K562 (cell line): Measurements from ENCODE around the gene THAP9. TPM values are rescaled to one million over a fixed set of nuclear protein-coding genes. Genes with fewer than 3 reads are reported as not detected.

Source experiments
- ATAC-seq: fragments of 200-7000 bp; cut with Tn5 transposase; 3 replicates; pipeline ENCODE4 v1.9.1; 2020; ENCODE audit warnings: moderate library complexity
- BruUV-seq: library from RNA; stranded (reverse); fragments of 400-500 nt; replicated peaks from 2 replicates; lab custom pipeline; 2021; lab: Mats Ljungman, UMichigan
- CTCF ChIA-PET: fragments of 300-600 bp; formaldehyde crosslinking; extraction: SDS; loops from one replicate; lab custom pipeline; 2021; ENCODE audit warnings: low intra/inter-chr PET ratio; lab: Yijun Ruan, JAX
- POLR2A ChIA-PET: fragments of 300-600, 350-650 bp; sonication (Branson Sonifier 250); formaldehyde crosslinking; extraction: SDS; loops from one replicate; lab custom pipeline; 2021; ENCODE audit warnings: antibody characterized with exemption, inconsistent platforms; lab: Yijun Ruan, JAX
- DNase-seq, 4 experiments: peaks; one replicate each; pipeline versions ENCODE4 v3.0.0 to v3.0.0-alpha.2; 2011 to 2018; ENCODE audit warnings: low spot score in 3 of 4, mixed read lengths in 3 of 4; ENCODE audit errors: extremely low read depth in 1 of 4
- FAIRE-seq: peaks from 2 replicates; lab custom pipeline; 2011; peaks lifted over from hg19 to GRCh38; lab: Jason Lieb, UNC
- H2AFZ ChIP-seq: 2 replicates; pipeline ENCODE4 v1.6.0; 2011; ENCODE audit warnings: low read depth, low read length, control low read depth, inconsistent platforms
- H3K27ac ChIP-seq: fragments of 200-600 bp; 3 replicates; pipeline ENCODE4 v1.8.0; 2011; ENCODE audit warnings: low read depth, mild to moderate bottlenecking, control low read depth, inconsistent platforms, low read length, moderate library complexity, mixed read lengths; ENCODE audit errors: extremely low read depth
- H3K27me3 ChIP-seq, 2 experiments: fragments of 300-600 bp in 1 of 2; 2 replicates in 1 of 2; 3 replicates in 1 of 2; pipeline versions ENCODE4 v1.6.0 to v1.8.0; 2011; ENCODE audit warnings: inconsistent platforms in 2 of 2, low read length in 2 of 2, mild to moderate bottlenecking in 1 of 2, mixed read lengths in 1 of 2, moderate library complexity in 1 of 2; ENCODE audit not compliant: control insufficient read depth in 2 of 2, insufficient read depth in 2 of 2
- H3K36me3 ChIP-seq: fragments of 300-600 bp; 3 replicates; pipeline ENCODE4 v1.8.0; 2011; ENCODE audit warnings: mild to moderate bottlenecking, low read length, inconsistent platforms; ENCODE audit not compliant: control insufficient read depth, insufficient read depth
- H3K4me1 ChIP-seq, 2 experiments: fragments of 200-600 bp in 1 of 2; replicated peaks in 1 of 2; 2 replicates in 1 of 2; 3 replicates in 1 of 2; pipeline versions ENCODE4 v1.5.1 to v1.8.0; 2011; ENCODE audit warnings: inconsistent platforms in 2 of 2, low read length in 2 of 2, mild to moderate bottlenecking in 1 of 2, mixed read lengths in 1 of 2, moderate library complexity in 1 of 2; ENCODE audit not compliant: control insufficient read depth in 2 of 2, insufficient read depth in 2 of 2
- H3K4me2 ChIP-seq: 2 replicates; pipeline ENCODE4 v1.6.1; 2011; ENCODE audit warnings: low read length, control low read depth, inconsistent platforms, mixed read lengths; ENCODE audit not compliant: insufficient read depth
- H3K4me3 ChIP-seq: fragments of 200-600 bp; sonication (generic), shearing (Covaris generic); 2 replicates; pipeline ENCODE4 v1.5.1; 2016; ENCODE audit warnings: control low read depth, inconsistent platforms
- H3K79me2 ChIP-seq: fragments of 200-600 bp; 3 replicates; pipeline ENCODE4 v1.8.0; 2011; ENCODE audit warnings: low read length, inconsistent platforms; ENCODE audit not compliant: control insufficient read depth, insufficient read depth
- H3K9ac ChIP-seq, 2 experiments: 2 replicates each; pipeline versions ENCODE4 v1.6.0 to v1.6.1; 2011; ENCODE audit warnings: low read depth in 2 of 2, low read length in 2 of 2, control low read depth in 1 of 2, inconsistent platforms in 1 of 2, mild to moderate bottlenecking in 1 of 2, mixed read lengths in 1 of 2; ENCODE audit not compliant: insufficient read depth in 1 of 2
- H3K9me1 ChIP-seq: one replicate; pipeline ENCODE4 v1.6.0; 2011; ENCODE audit warnings: inconsistent platforms, mild to moderate bottlenecking, low read length, moderate library complexity; ENCODE audit not compliant: control insufficient read depth, insufficient read depth
- H3K9me3 ChIP-seq: replicated peaks from 2 replicates; pipeline ENCODE4 v1.5.1; 2011; ENCODE audit warnings: low read depth, low read length, inconsistent platforms; ENCODE audit not compliant: control insufficient read depth, insufficient read depth
- H4K20me1 ChIP-seq: replicated peaks from 2 replicates; pipeline ENCODE4 v1.6.1; 2011; ENCODE audit warnings: low read length, inconsistent platforms, mixed read lengths; ENCODE audit not compliant: control insufficient read depth, insufficient read depth
- ATF1 ChIP-seq, 2 experiments: fragments of 450-650 bp in 1 of 2; IDR thresholded peaks; 2 replicates each; pipeline ENCODE4 v1.6.1; 2016; ENCODE audit warnings: missing compliant biosample characterization in 1 of 2, missing genetic modification characterization in 1 of 2
- CBX8 ChIP-seq: fragments of 200-600 bp; sonication (generic); IDR thresholded peaks from 2 replicates; pipeline ENCODE4 v1.6.1; 2012; ENCODE audit warnings: borderline replicate concordance, mixed run types, low read depth, mild to moderate bottlenecking, moderate library complexity, mixed read lengths, low read length, control low read depth, inconsistent platforms; ENCODE audit not compliant: poor library complexity, severe bottlenecking; ENCODE audit errors: extremely low read depth
- EP400 ChIP-seq: fragments of 450-650 bp; IDR thresholded peaks from 2 replicates; pipeline ENCODE4 v1.6.1; 2017; ENCODE audit warnings: antibody characterized with exemption, mild to moderate bottlenecking, moderate library complexity
- HMGN3 ChIP-seq: IDR thresholded peaks from 2 replicates; pipeline ENCODE4 v1.6.1; 2011; ENCODE audit warnings: borderline replicate concordance, low read depth, mild to moderate bottlenecking, mixed read lengths, low read length; ENCODE audit not compliant: insufficient read length; ENCODE audit errors: extremely low read depth
- SP1 ChIP-seq: sonication (generic); formaldehyde crosslinking; IDR thresholded peaks from 2 replicates; pipeline ENCODE4 v1.8.1; 2022; ENCODE audit warnings: mild to moderate bottlenecking, missing genetic modification reagents
- ZNF766 ChIP-seq: fragments of 200-800 bp; sonication (Bioruptor generic); conservative IDR thresholded peaks from 2 replicates; pipeline ENCODE4 v1.6.1; 2016; ENCODE audit warnings: missing genetic modification characterization, missing compliant biosample characterization
- WGBS: fragments of 100-300 bp; shearing (Covaris generic); methylation state at CpG from one replicate; pipeline ENCODE4 v1.1.6; 2016; ENCODE audit warnings: low coverage, mixed read lengths; ENCODE audit not compliant: insufficient coverage; ENCODE audit errors: missing lambda C conversion rate; 5-methylcytosine and 5-hydroxymethylcytosine counted together
- in situ Hi-C: fragments of 300-500 bp; cut with MboI; formaldehyde crosslinking; loops from 4 replicates; pipeline ENCODE4 v1.15.0; 2018; ENCODE audit warnings: inconsistent platforms, mixed read lengths
- intact Hi-C: fragments of 100-400 bp; cut with micrococcal nuclease; formaldehyde crosslinking; loops from 2 replicates; pipeline ENCODE4 v1.14.2; 2022
- polyA plus RNA-seq, 8 experiments: library from polyadenylated mRNA; depleted of rRNA in 4 of 8; stranded (reverse) in 5 of 8; unstranded in 3 of 8; fragments of >200 nt; fragmentation: Nextera tagmentation in 2 of 8; fragmentation: Illumina TruSeq in 1 of 8; extraction: Ambion mirVana in 2 of 8; extraction: Trizol in 1 of 8; gene quantifications; 2 replicates each; pipeline versions ENCODE4 v1.2.1 to v1.2.3, GENCODE V29; 2011 to 2014; ENCODE audit warnings: inconsistent platforms in 1 of 8, missing spikeins in 1 of 8
- total RNA-seq, 7 experiments: library from RNA; depleted of rRNA in 6 of 7; stranded (reverse); fragments of >200 nt in 6 of 7; fragmentation: Illumina TruSeq in 2 of 7; extraction: Trizol in 2 of 7; gene quantifications; 2 replicates each; pipeline versions ENCODE4 v1.2.1 to v1.2.3, GENCODE V29; 2011 to 2021; ENCODE audit warnings: low replicate concordance in 1 of 7
- TF ChIP-seq, protein P1 (sequence below): sonication (generic); formaldehyde crosslinking; IDR thresholded peaks from 2 replicates; pipeline ENCODE4 v1.9.0; 2022; ENCODE audit warnings: mild to moderate bottlenecking, missing genetic modification reagents
- TF ChIP-seq, protein P2 (sequence below): fragments of 450-650 bp; IDR thresholded peaks from 2 replicates; pipeline ENCODE4 v1.6.1; 2016; ENCODE audit warnings: mild to moderate bottlenecking, moderate library complexity

THAP9 gene
- total and polyA plus RNA-seq, 9 of the 15 experiments (the other 6 are each of a cell fraction or from before 2014, with no cell fraction given): 3.4 to 7.0 (median 5.4) TPM

DNA sequence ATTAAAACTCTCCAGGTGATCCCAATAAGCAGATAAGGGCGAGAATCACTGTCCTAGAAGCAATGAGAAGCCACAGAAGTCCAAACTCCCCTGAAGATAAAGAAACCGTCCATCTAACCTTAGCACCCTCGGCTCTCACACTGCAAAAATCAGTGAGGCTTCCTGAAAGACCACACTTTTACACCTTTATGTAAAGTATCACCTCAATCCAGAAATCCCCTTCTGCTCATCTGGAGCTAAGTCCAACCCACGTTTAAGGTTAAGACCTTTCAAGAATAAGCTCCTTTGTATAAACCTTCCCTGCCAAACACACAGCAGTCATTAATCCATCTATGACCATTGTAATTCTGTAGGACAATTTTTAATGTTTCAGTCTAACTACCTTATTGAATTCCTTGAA lies 68.4 kb downstream of the THAP9 start:
- ChIA-PET CTCF (no interaction called here), POLR2A (no interaction called here)
- peaks cover 58% of the 10 kb centered on the region for H3K36me3 ChIP-seq
- intact Hi-C loops (no loop called here), in situ Hi-C loops (no loop called here)
- H3K4me2 ChIP-seq: no peak overlapping the region
- WGBS: 81% methylated on average over 4 of the region's 4 CpGs
- no TSS peak for BruUV-seq
- H3K4me1 ChIP-seq: peaks cover 0 to 6% of the 10 kb centered on the region in 2 experiments; a peak in 2 of 5 replicates
- H3K9ac ChIP-seq: no peak overlapping the region
- no peaks in the 10 kb centered on the region for H3K27me3 ChIP-seq
- H4K20me1 ChIP-seq: no peaks in the 10 kb centered on the region
- DNase-seq (no peak), FAIRE-seq (no peak), ATAC-seq (no peak)
- H3K9me3 ChIP-seq: no peaks in the 10 kb centered on the region
- H2AFZ ChIP-seq: no peak overlapping the region
- no peak overlapping the region for H3K4me3 ChIP-seq
- no peaks in the 10 kb centered on the region for H3K9me1 ChIP-seq
- no peaks in the 10 kb centered on the region for H3K79me2 ChIP-seq
- H3K27ac ChIP-seq: no peak overlapping the region
- TF ChIP-seq HMGN3 (no peak), SP1 (CRISPR knock-in tag) (no peak), ZNF766 (no peak), EP400 (no peak), CBX8 (no peak), ATF1 (CRISPR knock-in tag; IDR thresholded peaks at IDR 0.05) (no peak), ATF1 (tag; IDR thresholded peaks at IDR 0.05) (no peak)
- TF ChIP-seq, protein P1, sequence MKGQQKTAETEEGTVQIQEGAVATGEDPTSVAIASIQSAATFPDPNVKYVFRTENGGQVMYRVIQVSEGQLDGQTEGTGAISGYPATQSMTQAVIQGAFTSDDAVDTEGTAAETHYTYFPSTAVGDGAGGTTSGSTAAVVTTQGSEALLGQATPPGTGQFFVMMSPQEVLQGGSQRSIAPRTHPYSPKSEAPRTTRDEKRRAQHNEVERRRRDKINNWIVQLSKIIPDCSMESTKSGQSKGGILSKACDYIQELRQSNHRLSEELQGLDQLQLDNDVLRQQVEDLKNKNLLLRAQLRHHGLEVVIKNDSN (CRISPR knock-in tag): no peak
- TF ChIP-seq, protein P2, sequence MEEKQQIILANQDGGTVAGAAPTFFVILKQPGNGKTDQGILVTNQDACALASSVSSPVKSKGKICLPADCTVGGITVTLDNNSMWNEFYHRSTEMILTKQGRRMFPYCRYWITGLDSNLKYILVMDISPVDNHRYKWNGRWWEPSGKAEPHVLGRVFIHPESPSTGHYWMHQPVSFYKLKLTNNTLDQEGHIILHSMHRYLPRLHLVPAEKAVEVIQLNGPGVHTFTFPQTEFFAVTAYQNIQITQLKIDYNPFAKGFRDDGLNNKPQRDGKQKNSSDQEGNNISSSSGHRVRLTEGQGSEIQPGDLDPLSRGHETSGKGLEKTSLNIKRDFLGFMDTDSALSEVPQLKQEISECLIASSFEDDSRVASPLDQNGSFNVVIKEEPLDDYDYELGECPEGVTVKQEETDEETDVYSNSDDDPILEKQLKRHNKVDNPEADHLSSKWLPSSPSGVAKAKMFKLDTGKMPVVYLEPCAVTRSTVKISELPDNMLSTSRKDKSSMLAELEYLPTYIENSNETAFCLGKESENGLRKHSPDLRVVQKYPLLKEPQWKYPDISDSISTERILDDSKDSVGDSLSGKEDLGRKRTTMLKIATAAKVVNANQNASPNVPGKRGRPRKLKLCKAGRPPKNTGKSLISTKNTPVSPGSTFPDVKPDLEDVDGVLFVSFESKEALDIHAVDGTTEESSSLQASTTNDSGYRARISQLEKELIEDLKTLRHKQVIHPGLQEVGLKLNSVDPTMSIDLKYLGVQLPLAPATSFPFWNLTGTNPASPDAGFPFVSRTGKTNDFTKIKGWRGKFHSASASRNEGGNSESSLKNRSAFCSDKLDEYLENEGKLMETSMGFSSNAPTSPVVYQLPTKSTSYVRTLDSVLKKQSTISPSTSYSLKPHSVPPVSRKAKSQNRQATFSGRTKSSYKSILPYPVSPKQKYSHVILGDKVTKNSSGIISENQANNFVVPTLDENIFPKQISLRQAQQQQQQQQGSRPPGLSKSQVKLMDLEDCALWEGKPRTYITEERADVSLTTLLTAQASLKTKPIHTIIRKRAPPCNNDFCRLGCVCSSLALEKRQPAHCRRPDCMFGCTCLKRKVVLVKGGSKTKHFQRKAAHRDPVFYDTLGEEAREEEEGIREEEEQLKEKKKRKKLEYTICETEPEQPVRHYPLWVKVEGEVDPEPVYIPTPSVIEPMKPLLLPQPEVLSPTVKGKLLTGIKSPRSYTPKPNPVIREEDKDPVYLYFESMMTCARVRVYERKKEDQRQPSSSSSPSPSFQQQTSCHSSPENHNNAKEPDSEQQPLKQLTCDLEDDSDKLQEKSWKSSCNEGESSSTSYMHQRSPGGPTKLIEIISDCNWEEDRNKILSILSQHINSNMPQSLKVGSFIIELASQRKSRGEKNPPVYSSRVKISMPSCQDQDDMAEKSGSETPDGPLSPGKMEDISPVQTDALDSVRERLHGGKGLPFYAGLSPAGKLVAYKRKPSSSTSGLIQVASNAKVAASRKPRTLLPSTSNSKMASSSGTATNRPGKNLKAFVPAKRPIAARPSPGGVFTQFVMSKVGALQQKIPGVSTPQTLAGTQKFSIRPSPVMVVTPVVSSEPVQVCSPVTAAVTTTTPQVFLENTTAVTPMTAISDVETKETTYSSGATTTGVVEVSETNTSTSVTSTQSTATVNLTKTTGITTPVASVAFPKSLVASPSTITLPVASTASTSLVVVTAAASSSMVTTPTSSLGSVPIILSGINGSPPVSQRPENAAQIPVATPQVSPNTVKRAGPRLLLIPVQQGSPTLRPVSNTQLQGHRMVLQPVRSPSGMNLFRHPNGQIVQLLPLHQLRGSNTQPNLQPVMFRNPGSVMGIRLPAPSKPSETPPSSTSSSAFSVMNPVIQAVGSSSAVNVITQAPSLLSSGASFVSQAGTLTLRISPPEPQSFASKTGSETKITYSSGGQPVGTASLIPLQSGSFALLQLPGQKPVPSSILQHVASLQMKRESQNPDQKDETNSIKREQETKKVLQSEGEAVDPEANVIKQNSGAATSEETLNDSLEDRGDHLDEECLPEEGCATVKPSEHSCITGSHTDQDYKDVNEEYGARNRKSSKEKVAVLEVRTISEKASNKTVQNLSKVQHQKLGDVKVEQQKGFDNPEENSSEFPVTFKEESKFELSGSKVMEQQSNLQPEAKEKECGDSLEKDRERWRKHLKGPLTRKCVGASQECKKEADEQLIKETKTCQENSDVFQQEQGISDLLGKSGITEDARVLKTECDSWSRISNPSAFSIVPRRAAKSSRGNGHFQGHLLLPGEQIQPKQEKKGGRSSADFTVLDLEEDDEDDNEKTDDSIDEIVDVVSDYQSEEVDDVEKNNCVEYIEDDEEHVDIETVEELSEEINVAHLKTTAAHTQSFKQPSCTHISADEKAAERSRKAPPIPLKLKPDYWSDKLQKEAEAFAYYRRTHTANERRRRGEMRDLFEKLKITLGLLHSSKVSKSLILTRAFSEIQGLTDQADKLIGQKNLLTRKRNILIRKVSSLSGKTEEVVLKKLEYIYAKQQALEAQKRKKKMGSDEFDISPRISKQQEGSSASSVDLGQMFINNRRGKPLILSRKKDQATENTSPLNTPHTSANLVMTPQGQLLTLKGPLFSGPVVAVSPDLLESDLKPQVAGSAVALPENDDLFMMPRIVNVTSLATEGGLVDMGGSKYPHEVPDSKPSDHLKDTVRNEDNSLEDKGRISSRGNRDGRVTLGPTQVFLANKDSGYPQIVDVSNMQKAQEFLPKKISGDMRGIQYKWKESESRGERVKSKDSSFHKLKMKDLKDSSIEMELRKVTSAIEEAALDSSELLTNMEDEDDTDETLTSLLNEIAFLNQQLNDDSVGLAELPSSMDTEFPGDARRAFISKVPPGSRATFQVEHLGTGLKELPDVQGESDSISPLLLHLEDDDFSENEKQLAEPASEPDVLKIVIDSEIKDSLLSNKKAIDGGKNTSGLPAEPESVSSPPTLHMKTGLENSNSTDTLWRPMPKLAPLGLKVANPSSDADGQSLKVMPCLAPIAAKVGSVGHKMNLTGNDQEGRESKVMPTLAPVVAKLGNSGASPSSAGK: no peak
